ENCODE results near the gene ATXN7L1. TPM values are rescaled to one million over a fixed set of nuclear protein-coding genes. Genes with fewer than 3 reads are reported as not detected.

Gene ATXN7L1
- total and polyA plus RNA-seq, 2 of the 4 experiments (the other 2 are of a cell fraction), result 3.5 to 4.3 TPM

DNA sequence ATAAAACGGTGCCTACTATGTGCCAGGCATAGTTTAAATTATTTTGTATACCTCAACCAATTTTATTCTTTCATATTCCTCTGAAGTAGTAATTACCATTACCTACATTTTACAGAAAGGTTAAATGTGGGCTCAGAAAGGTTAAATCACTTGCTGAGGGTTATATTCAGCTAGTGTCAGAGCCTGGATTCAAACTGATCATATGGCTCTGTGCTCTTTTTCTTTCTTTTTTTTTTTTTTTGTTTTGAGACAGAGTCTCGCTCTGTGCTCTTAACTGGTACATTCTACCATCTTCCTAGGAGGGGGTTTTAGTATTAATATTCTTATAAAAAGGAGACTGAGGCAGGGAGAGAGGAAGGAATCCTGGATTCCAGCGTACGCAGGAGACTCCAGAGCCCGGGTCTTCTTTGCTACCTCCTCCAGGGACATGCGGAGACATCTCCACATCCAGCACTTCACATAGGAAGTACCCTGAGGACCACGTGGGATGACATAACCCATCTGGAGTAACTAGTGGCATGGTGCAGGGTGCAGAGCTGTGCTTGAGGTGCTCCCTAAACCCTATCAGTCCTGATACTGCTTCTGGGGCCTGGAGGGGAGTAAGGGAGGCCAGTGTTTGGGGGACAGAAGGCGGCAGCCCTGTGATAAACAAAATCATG, 29.6 kb upstream of the ATXN7L1 start:
- no peak overlapping the region for H2BK5ac ChIP-seq (ENCODE audit: low read depth, low read length, poor library complexity, severe bottlenecking)
- no peak overlapping the region for H3K18ac ChIP-seq (ENCODE audit: low read depth, low read length)
- H3K36me3 ChIP-seq (ENCODE audit: control insufficient read depth, insufficient read depth, low read length), result peaks cover 4% of the 10 kb centered on the region; the same call in 1 of the 2 replicates
- in situ Hi-C loops (cut with MboI; ENCODE audit: low sequenced_read_pairs), result no loop called here
- H3K9me1 ChIP-seq (ENCODE audit: insufficient read depth, low read length), result 0 out of 2 replicates have a peak, but pooled peaks cover 3% of the 10 kb centered on the region
- intact Hi-C loops (cut with micrococcal nuclease), result no loop called here
- H3K4me2 ChIP-seq (ENCODE audit: low read depth, low read length), result no peak overlapping the region
- no peaks in the 10 kb centered on the region for H3K4me1 ChIP-seq (ENCODE audit: control insufficient read depth, insufficient read depth, low read length)
- no peak overlapping the region for H3K9ac ChIP-seq (ENCODE audit: low read depth, low read length)
- H3K23ac ChIP-seq (ENCODE audit: low read depth, low read length), result no peak overlapping the region
- H3K56ac ChIP-seq (ENCODE audit: extremely low read depth, insufficient read depth, low read length), result no peak overlapping the region
- H4K8ac ChIP-seq (ENCODE audit: low read depth in 2 of 2, low read length in 2 of 2), result no peak overlapping the region
- H4K91ac ChIP-seq (ENCODE audit: insufficient read depth, low read depth, low read length), result no peak overlapping the region
- H3K4me3 ChIP-seq (ENCODE audit: insufficient read depth, low read depth, low read length), result no peak overlapping the region
- ChIA-PET POLR2A (ENCODE audit: unreplicated experiment) (no interaction called here), CTCF (interaction anchor here (0.8 kb wide), 1 partner anchor 17 kb away, joined by 3 read pairs; no protein-coding TSS in a partner anchor)
- no peak overlapping the region for H4K5ac ChIP-seq (ENCODE audit: low read depth, low read length)
- no peak overlapping the region for H2BK120ac ChIP-seq (ENCODE audit: low read depth, low read length)
- H2BK20ac ChIP-seq (ENCODE audit: low read depth, low read length), result no peak overlapping the region
- H3K9me3 ChIP-seq (ENCODE audit: control insufficient read depth, insufficient read depth, low read length), result peaks cover 4% of the 10 kb centered on the region; the same call in 1 of the 2 replicates
- WGBS, 2 experiments (ENCODE audit: extremely low coverage in 2 of 2, insufficient read length in 1 of 2), result no CpG with 5 or more reads among the region's 8 CpGs
- dilution Hi-C loops (cut with HindIII; ENCODE audit: low sequenced_read_pairs, unreplicated experiment), result no loop called here
- H2AFZ ChIP-seq (replicated peaks; ENCODE audit: low read length, poor library complexity), result no peak overlapping the region
- no peak overlapping the region for H2BK15ac ChIP-seq (ENCODE audit: low read depth, low read length)
- no peaks in the 10 kb centered on the region for H3K27me3 ChIP-seq (ENCODE audit: control insufficient read depth, insufficient read depth, low read length)
- ATAC-seq (ENCODE audit: low read depth) (no peak), DNase-seq (no peak)
- no TSS peak for BruUV-seq (replicated peaks)
- H3K14ac ChIP-seq (replicated peaks; ENCODE audit: low read depth, low read length), result no peak overlapping the region
- no peak overlapping the region for H3K4ac ChIP-seq (ENCODE audit: low read depth, low read length)
- no peak overlapping the region for H3K27ac ChIP-seq (ENCODE audit: insufficient read depth, low read length)
- no peak overlapping the region for H2AK5ac ChIP-seq (ENCODE audit: low read depth, low read length)
- no peaks in the 10 kb centered on the region; a peak in 1 of 4 replicates for H3K79me1 ChIP-seq (ENCODE audit: low read depth in 1 of 2, low read length in 2 of 2)
- H2AK9ac ChIP-seq (replicated peaks; ENCODE audit: low read depth, low read length, poor library complexity), result no peak overlapping the region
- TF ChIP-seq SMC3 (IDR thresholded peaks at IDR 0.05; ENCODE audit: low read depth, low read length) (no peak), NFE2L2 (IDR thresholded peaks at IDR 0.05; ENCODE audit: low read depth, low read length) (no peak), CHD1 (IDR thresholded peaks at IDR 0.05; ENCODE audit: low read depth, low read length) (no peak), RCOR1 (IDR thresholded peaks at IDR 0.05; ENCODE audit: insufficient replicate concordance, low read length) (no peak), POLR2A (IDR thresholded peaks at IDR 0.05; ENCODE audit: low read depth, low read length) (no peak), ELK1 (IDR thresholded peaks at IDR 0.05; ENCODE audit: borderline replicate concordance, low read depth, low read length) (no peak), MXI1 (IDR thresholded peaks at IDR 0.05; ENCODE audit: borderline replicate concordance, low read depth, low read length) (no peak), BHLHE40 (IDR thresholded peaks at IDR 0.05; ENCODE audit: low read depth, low read length) (no peak), CEBPB (IDR thresholded peaks at IDR 0.05; ENCODE audit: low read depth, low read length) (no peak), RFX5 (IDR thresholded peaks at IDR 0.05; ENCODE audit: low read depth, low read length) (no peak), MAZ (IDR thresholded peaks at IDR 0.05; ENCODE audit: borderline replicate concordance, low read depth, low read length) (no peak), MAFK (IDR thresholded peaks at IDR 0.05; ENCODE audit: low read depth, low read length) (no peak), FOS (IDR thresholded peaks at IDR 0.05; ENCODE audit: low read depth, low read length) (no peak), RAD21 (IDR thresholded peaks at IDR 0.05; ENCODE audit: low read length) (no peak)
- TF ChIP-seq, protein P1, sequence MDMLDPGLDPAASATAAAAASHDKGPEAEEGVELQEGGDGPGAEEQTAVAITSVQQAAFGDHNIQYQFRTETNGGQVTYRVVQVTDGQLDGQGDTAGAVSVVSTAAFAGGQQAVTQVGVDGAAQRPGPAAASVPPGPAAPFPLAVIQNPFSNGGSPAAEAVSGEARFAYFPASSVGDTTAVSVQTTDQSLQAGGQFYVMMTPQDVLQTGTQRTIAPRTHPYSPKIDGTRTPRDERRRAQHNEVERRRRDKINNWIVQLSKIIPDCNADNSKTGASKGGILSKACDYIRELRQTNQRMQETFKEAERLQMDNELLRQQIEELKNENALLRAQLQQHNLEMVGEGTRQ (IDR thresholded peaks at IDR 0.05; ENCODE audit: low read depth, low read length), result no peak
- TF ChIP-seq, protein P2, sequence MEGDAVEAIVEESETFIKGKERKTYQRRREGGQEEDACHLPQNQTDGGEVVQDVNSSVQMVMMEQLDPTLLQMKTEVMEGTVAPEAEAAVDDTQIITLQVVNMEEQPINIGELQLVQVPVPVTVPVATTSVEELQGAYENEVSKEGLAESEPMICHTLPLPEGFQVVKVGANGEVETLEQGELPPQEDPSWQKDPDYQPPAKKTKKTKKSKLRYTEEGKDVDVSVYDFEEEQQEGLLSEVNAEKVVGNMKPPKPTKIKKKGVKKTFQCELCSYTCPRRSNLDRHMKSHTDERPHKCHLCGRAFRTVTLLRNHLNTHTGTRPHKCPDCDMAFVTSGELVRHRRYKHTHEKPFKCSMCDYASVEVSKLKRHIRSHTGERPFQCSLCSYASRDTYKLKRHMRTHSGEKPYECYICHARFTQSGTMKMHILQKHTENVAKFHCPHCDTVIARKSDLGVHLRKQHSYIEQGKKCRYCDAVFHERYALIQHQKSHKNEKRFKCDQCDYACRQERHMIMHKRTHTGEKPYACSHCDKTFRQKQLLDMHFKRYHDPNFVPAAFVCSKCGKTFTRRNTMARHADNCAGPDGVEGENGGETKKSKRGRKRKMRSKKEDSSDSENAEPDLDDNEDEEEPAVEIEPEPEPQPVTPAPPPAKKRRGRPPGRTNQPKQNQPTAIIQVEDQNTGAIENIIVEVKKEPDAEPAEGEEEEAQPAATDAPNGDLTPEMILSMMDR (conservative IDR thresholded peaks at IDR 0.05; ENCODE audit: low read depth, low read length), result no peak
- no peaks in the 10 kb centered on the region; the same call in 1 of the 2 replicates for H4K20me1 ChIP-seq (ENCODE audit: insufficient read depth, low read length)

Measured in IMR-90 (cell line).